Transverse colon (tissue), 4 donors: Measurements from ENCODE around the gene FZD4. TPM values are rescaled to one million over a fixed set of nuclear protein-coding genes. Genes with fewer than 3 reads are reported as not detected.
"Not testable (repeated sequence)": the region's sequence is repeated elsewhere in the genome, so short reads cannot be mapped to it uniquely, and the experiment has no call there.

Experiments used
- DNase-seq: peaks from one replicate; pipeline ENCODE4 v3.0.0-alpha.2; 2019
- H3K27ac ChIP-seq, 4 donors: fragments of 200-600 bp; sonication (generic); 2 replicates each; pipeline ENCODE4 v1.5.1; 2016 to 2018; ENCODE audit warnings: inconsistent platforms in 4 of 4
- H3K27me3 ChIP-seq: fragments of 200-600 bp; sonication (generic); 2 replicates; pipeline ENCODE4 v1.5.1; 2017; ENCODE audit warnings: inconsistent platforms
- H3K36me3 ChIP-seq, 4 donors: fragments of 200-600 bp; sonication (generic); 2 replicates each; pipeline ENCODE4 v1.5.1; 2017 to 2019; ENCODE audit warnings: inconsistent platforms in 4 of 4
- H3K4me1 ChIP-seq, 4 donors: fragments of 200-600 bp; sonication (generic); 2 replicates each; pipeline ENCODE4 v1.5.1; 2017 to 2020; ENCODE audit warnings: inconsistent platforms in 4 of 4
- H3K4me3 ChIP-seq, 4 donors: fragments of 200-600 bp; sonication (generic); 1 replicate in 1 of 4; 2 replicates in 3 of 4; pipeline versions ENCODE4 v1.5.1 to v1.6.1; 2017 to 2019; ENCODE audit warnings: inconsistent platforms in 4 of 4
- H3K9me3 ChIP-seq, 2 donors: fragments of 200-600 bp; sonication (generic); 2 replicates each; pipeline ENCODE4 v1.5.1; 2017 to 2019; ENCODE audit warnings: inconsistent platforms in 2 of 2
- CTCF ChIP-seq, 5 experiments: fragments of 200-600 bp in 3 of 5; fragments of 450-650 bp in 2 of 5; sonication (generic) in 3 of 5; IDR thresholded peaks; 1 replicate in 2 of 5; 2 replicates in 3 of 5; pipeline ENCODE4 v1.5.1; 2016 to 2017; ENCODE audit warnings: antibody characterized with exemption in 5 of 5, inconsistent platforms in 3 of 5, mild to moderate bottlenecking in 2 of 5, moderate library complexity in 1 of 5
- EP300 ChIP-seq: sonication (generic); formaldehyde crosslinking; IDR thresholded peaks from one replicate; pipeline ENCODE4 v1.6.1; 2017; ENCODE audit warnings: antibody characterized with exemption, low read depth
- POLR2A ChIP-seq: fragments of 450-650 bp; IDR thresholded peaks from one replicate; pipeline ENCODE4 v1.6.1; 2016; ENCODE audit warnings: antibody characterized with exemption, mild to moderate bottlenecking, moderate library complexity
- POLR2AphosphoS5 ChIP-seq, 3 donors: sonication (generic); formaldehyde crosslinking; IDR thresholded peaks; one replicate each; pipeline ENCODE4 v1.6.1; 2016; ENCODE audit warnings: antibody characterized with exemption in 3 of 3
- WGBS, 2 donors: methylation state at CpG; one replicate each; pipeline ENCODE4 v1.1.5; 2018; ENCODE audit warnings: low coverage in 1 of 2; 5-methylcytosine and 5-hydroxymethylcytosine counted together
- in situ Hi-C, 4 donors: fragments of 200-750 bp; cut with MboI; loops; one replicate each; pipeline versions ENCODE4 v1.15.0 to v1.15.1; 2017; ENCODE audit warnings: low sequenced_read_pairs in 3 of 4, low pct_ligation_motif_present in 1 of 4, low pct_unique_long_range_greater_than_20kb in 1 of 4
- intact Hi-C: fragments of 100-400 bp; cut with DNase I; formaldehyde crosslinking; loops from one replicate; pipeline ENCODE4 v1.15.1; 2023; ENCODE audit warnings: low total_unique reads
- total RNA-seq, 4 donors: library from RNA; depleted of rRNA; stranded (reverse); fragments of >200 nt; gene quantifications; one replicate each; pipeline ENCODE4 v1.1.0, GENCODE V29; 2016

FZD4 gene
- total RNA-seq, 4 donors from 2014 or later, result 9.1 to 27.1 (median 18.1) TPM

DNA sequence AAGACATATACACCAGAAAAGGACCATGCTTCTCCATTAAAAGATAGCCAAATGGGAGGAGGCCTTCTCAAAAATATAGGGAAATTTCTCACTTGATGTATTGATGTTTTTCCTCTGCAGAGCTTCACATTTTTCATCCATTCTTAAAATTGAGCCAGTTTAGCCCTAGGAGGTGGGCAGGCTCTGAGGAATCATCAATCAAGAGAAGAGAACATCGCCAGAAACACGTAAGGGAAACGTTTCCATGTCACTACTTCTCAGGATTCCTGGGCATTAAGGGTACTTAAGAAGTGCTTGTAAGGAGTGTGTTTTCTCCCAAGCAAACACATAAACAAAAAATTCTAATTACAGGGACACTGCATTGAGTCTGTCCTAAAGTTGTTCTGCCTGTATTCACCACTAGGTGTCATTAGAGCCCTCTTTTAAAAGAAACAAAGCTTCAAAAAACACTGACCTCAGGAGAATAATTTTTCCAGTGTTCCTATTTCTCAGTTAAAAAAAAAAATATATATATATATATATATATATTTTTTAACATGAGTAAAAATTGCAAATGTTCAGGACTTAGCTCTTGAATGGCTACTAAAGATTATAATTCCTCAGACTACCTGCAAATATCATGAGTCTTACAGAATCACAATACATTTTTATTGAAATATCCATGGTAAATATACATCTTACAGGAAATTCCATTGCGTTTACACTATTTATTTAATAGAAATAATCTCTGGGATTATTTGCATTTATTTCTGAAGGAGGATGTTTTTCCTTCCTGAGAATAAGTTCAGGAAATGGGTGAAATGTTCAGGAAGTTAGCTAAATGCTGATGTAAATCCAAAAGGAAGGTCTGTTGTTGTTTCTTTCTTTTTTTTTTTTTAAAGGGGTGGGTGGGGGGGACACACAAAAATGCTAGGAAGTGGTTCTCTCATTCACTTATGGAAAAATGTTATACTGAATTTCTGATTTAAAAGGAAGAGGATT is 16.0 kb downstream of the FZD4 start:
- H3K27me3 ChIP-seq, result no peaks in the 10 kb centered on the region
- WGBS, 2 donors, result 3 to 8% methylated on average over 3 to 4 of the region's 4 CpGs
- intact Hi-C loops, result loop anchor here (2.0 kb wide), 1 partner anchor 346 kb away; no protein-coding TSS in a partner anchor
- H3K4me3 ChIP-seq, result no peak overlapping the region
- in situ Hi-C loops, result loop anchor here (10.0 to 25.0 kb wide), 2 partner anchors 64 to 473 kb away; no protein-coding TSS in a partner anchor
- peak; percentile 62 to 83 (median 76) for TF ChIP-seq CTCF (IDR thresholded peaks at IDR 0.05)
- TF ChIP-seq EP300, result no peak
- TF ChIP-seq POLR2AphosphoS5 (IDR thresholded peaks at IDR 0.05), result no peak
- H3K9me3 ChIP-seq, result no peaks in the 10 kb centered on the region
- peak overlapping the region; percentile 60 to 81 (median 72) for H3K27ac ChIP-seq
- no peaks in the 10 kb centered on the region for H3K36me3 ChIP-seq
- peaks cover 17 to 57% (median 26%) of the 10 kb centered on the region in 4 donors for H3K4me1 ChIP-seq
- DNase-seq, result no peak

DNA sequence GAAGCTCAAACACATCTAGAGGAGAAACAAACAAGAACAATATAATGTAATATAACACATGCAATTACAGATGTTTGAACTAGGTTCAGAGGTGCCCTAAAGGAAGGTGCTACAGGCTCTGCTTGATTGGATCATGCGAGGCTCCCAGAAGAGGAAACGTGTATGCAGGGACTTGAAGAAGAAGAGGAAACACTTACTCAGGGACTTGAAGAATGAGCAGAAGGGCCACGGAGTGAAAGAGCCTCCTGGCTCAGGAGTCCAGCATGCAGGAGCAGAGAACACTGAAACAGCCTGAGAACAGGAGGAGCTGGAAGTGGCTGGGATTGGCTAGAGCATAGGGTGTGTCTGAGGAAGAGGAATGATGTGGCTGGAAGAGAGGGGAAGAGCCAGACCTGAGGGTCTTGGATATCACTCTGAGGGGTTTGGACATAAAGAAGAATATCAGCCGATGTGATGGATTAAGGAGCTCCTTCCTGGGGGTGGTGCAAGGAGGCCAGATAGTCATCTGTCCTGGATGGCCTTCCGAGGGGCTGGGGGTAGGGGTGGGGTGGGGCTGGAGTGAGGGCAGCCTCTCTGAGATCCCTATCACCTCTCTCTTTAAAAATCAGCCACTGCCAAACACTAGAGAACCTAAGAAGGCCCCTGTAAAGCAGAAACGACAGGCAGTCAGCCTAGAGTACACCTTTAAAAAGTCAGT is 16.8 kb downstream of the FZD4 start:
- in situ Hi-C loops (loop anchor here (10.0 to 25.0 kb wide), 2 partner anchors 64 to 474 kb away; no protein-coding TSS in a partner anchor), intact Hi-C loops (loop anchor here (2.0 kb wide), 1 partner anchor 346 kb away; no protein-coding TSS in a partner anchor)
- Histone ChIP-seq H3K27me3 (no peaks in the 10 kb centered on the region), H3K9me3 (no peaks in the 10 kb centered on the region), H3K4me1 (peaks cover 17 to 57% (median 26%) of the 10 kb centered on the region in 4 donors), H3K4me3 (no peak overlapping the region), H3K27ac (peak overlapping the region; percentile 7 to 36 (median 18)), H3K36me3 (no peaks in the 10 kb centered on the region)
- TF ChIP-seq EP300 (no peak), CTCF (IDR thresholded peaks at IDR 0.05) (no peak), POLR2A (no peak), POLR2AphosphoS5 (IDR thresholded peaks at IDR 0.05) (no peak)
- no peak for DNase-seq
- WGBS, 2 donors, result 25 to 34% methylated on average over 5 to 6 of the region's 6 CpGs

GRCh38 chr11:86937193-86937806 is 17.9 kb downstream of the FZD4 start:
- DNase-seq, intact Hi-C loops, H3K4me3 ChIP-seq, H3K9me3 ChIP-seq, H3K36me3 ChIP-seq, H3K27me3 ChIP-seq, H3K27ac ChIP-seq: not testable (repeated sequence)
- 84 to 100% methylated on average over 2 of the region's 2 CpGs for WGBS, 2 donors
- H3K4me1 ChIP-seq, result peaks cover 17 to 62% (median 26%) of the 10 kb centered on the region in 4 donors
- in situ Hi-C loops, result loop anchor here (10.0 to 25.0 kb wide), 2 partner anchors 62 to 475 kb away; no protein-coding TSS in a partner anchor

- no peaks in the 10 kb centered on the region for H3K9me3 ChIP-seq
- TF ChIP-seq CTCF (IDR thresholded peaks at IDR 0.05) (no peak), POLR2A (no peak), EP300 (no peak), POLR2AphosphoS5 (IDR thresholded peaks at IDR 0.05) (no peak)
- no peak overlapping the region for H3K27ac ChIP-seq
- no peaks in the 10 kb centered on the region for H3K27me3 ChIP-seq
- DNase-seq, result no peak
- no peaks in the 10 kb centered on the region for H3K36me3 ChIP-seq
- H3K4me1 ChIP-seq, result peaks cover 11 to 48% (median 15%) of the 10 kb centered on the region in 4 donors
- H3K4me3 ChIP-seq, result no peak overlapping the region
- in situ Hi-C loops, result loop anchor here (10.0 to 25.0 kb wide), 2 partner anchors 60 to 477 kb away; no protein-coding TSS in a partner anchor
- intact Hi-C loops, result no loop called here
- 69 to 80% methylated on average over 3 of the region's 3 CpGs for WGBS, 2 donors
Observed at GRCh38 chr11:86934926-86935579, 20.1 kb downstream of the FZD4 start.
